ENCODE data around the gene NYNRIN. TPM values are rescaled to one million over a fixed set of nuclear protein-coding genes. Genes with fewer than 3 reads are reported as not detected.

NYNRIN gene
- total RNA-seq, 1 experiment from 2014 or later: 0.27 TPM

DNA sequence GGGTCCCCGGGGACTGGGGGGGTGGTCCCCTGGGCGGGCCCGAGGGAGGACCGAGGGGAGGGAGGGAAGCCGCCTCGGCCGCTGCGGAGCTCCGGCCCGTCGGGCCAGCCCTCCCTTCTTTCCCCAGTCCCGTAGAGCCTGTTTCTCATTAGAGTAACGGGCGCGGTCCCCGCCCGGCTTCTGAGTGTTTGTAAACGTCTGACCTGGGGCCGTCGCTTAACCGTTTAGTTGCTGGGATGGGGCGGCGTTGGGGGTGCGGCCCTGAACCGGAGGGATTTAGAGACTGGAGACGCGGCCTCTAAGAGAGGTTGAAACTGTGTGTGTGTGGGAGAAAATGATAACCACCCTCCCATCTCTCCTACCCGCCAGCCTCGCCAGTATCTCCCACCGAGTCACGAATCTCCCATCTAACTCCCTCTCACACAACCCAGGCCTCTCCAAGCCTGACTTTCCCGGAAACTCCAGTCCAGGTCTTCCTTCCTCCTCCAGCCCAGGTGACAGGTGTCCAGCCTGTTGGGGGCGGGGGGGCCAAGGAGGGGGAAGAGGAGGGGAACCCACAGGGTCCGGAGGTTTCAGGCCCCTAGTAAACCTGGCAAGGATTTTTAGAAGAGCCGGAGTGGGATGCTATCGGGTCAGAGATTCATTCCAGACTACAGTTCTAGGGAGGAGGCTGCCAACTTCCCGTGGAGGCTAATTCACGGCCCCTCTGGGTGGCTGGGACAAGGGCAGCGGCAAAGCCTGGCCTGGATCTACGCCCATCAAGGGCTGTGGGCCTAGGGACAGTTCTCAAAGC lies 31.9 kb upstream of the NYNRIN start (continued):
- TF ChIP-seq, protein P1, sequence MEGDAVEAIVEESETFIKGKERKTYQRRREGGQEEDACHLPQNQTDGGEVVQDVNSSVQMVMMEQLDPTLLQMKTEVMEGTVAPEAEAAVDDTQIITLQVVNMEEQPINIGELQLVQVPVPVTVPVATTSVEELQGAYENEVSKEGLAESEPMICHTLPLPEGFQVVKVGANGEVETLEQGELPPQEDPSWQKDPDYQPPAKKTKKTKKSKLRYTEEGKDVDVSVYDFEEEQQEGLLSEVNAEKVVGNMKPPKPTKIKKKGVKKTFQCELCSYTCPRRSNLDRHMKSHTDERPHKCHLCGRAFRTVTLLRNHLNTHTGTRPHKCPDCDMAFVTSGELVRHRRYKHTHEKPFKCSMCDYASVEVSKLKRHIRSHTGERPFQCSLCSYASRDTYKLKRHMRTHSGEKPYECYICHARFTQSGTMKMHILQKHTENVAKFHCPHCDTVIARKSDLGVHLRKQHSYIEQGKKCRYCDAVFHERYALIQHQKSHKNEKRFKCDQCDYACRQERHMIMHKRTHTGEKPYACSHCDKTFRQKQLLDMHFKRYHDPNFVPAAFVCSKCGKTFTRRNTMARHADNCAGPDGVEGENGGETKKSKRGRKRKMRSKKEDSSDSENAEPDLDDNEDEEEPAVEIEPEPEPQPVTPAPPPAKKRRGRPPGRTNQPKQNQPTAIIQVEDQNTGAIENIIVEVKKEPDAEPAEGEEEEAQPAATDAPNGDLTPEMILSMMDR (IDR thresholded peaks at IDR 0.05 in 2 of 3, conservative IDR thresholded peaks at IDR 0.05 in 1 of 3; ENCODE audit: borderline replicate concordance in 1 of 3, insufficient read depth in 1 of 3, low read depth in 2 of 3, low read length in 2 of 3): no peak
- TF ChIP-seq POLR2AphosphoS5 (IDR thresholded peaks at IDR 0.05; ENCODE audit: low read depth, low read length): peak; percentile 62

DNA sequence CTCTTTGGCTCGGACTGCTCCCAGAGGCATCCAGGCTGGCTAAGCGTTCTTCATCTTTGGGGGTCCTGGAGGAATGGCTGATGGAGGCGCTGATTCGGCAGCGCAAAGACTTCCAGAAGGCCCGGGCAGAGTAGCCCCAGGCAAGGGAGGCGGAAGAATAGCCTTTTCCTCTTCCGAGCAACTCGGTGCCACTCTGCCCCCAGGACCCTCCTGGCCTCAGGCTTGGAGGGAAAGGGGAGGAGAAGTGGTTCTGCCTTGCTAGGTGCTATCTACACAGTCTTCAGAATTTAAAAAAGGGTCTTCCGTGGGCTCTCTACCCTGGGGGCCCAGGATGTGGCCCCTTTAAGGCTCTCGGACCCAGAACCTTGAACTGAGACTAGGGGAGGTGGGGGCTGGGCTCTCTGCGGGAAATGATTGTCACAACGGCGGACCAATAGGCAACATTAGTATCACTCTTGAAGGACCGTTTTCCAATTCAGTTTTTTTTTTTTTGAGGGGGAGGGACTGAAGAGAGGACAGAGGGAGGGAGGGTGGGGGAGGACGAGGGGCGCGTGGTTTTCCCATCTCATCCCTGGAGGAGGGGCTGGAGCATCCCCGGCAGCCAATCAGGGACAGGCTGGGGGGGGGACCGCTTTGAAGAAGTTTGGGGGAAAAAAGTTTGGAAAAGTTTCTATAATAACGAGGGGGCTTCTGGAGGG lies 31.1 kb upstream of the NYNRIN start, which contains the start of gene NFATC4:
Gene NFATC4, plus strand, starts transcription at position 671 of the 698 bp plus-strand sequence. CDS start 157 bp downstream, outside the sequence.
- ChIA-PET RAD21 (ENCODE audit: low non-redundant PET in 1 of 2, low total read pairs in 2 of 2, uncharacterized antibody in 2 of 2, unreplicated experiment in 2 of 2) (no interaction called here), POLR2A (no interaction called here), CTCF (no interaction called here)
- ATAC-seq (peak; percentile 45), DNase-seq (ENCODE audit: low read depth, low spot score) (peak; percentile 81)
- intact Hi-C loops (cut with micrococcal nuclease): loop anchor here (1.0 kb wide), 2 partner anchors 25 to 34 kb away; no protein-coding TSS in a partner anchor
- H3K9ac ChIP-seq (ENCODE audit: low read length): peak within 1 kb of the TSS; percentile 69
- no peaks in the 10 kb centered on the region for H3K9me2 ChIP-seq (ENCODE audit: insufficient read depth)
- peak within 1 kb of the TSS; percentile 89 for H3K27ac ChIP-seq (ENCODE audit: low read depth, low read length)
- BruUV-seq (replicated peaks): TSS peak; percentile 87
- no peaks in the 10 kb centered on the region for H3K36me3 ChIP-seq (ENCODE audit: control insufficient read depth in 1 of 2, insufficient read depth in 2 of 2, low read length in 2 of 2)
- H3K79me2 ChIP-seq (ENCODE audit: insufficient read depth, low read length): no peaks in the 10 kb centered on the region
- no peaks in the 10 kb centered on the region for H4K20me1 ChIP-seq (ENCODE audit: insufficient read depth)
- no peaks in the 10 kb centered on the region for H3K9me3 ChIP-seq (ENCODE audit: control insufficient read depth in 1 of 2, insufficient read depth in 1 of 2, low read depth in 1 of 2, low read length in 2 of 2)
- H3K4me3 ChIP-seq (replicated peaks in 1 of 2; ENCODE audit: low read depth in 1 of 2, low read length in 2 of 2): peak within 1 kb of the TSS; percentile 55 to 64
- peak within 1 kb of the TSS; percentile 97 for H3K4me2 ChIP-seq (ENCODE audit: low read length)
- no peaks in the 10 kb centered on the region for H3K27me3 ChIP-seq (ENCODE audit: insufficient read depth, low read length)
- peak within 1 kb of the TSS; percentile 87 for H2AFZ ChIP-seq (ENCODE audit: low read depth, low read length, poor library complexity, severe bottlenecking)
- peaks cover 15 to 33% of the 10 kb centered on the region in 2 experiments for H3K4me1 ChIP-seq (ENCODE audit: control insufficient read depth in 1 of 2, insufficient read depth in 2 of 2, low read length in 2 of 2)
- TF ChIP-seq CEBPB (IDR thresholded peaks at IDR 0.05; ENCODE audit: low read depth): no peak
- TF ChIP-seq, protein P2, sequence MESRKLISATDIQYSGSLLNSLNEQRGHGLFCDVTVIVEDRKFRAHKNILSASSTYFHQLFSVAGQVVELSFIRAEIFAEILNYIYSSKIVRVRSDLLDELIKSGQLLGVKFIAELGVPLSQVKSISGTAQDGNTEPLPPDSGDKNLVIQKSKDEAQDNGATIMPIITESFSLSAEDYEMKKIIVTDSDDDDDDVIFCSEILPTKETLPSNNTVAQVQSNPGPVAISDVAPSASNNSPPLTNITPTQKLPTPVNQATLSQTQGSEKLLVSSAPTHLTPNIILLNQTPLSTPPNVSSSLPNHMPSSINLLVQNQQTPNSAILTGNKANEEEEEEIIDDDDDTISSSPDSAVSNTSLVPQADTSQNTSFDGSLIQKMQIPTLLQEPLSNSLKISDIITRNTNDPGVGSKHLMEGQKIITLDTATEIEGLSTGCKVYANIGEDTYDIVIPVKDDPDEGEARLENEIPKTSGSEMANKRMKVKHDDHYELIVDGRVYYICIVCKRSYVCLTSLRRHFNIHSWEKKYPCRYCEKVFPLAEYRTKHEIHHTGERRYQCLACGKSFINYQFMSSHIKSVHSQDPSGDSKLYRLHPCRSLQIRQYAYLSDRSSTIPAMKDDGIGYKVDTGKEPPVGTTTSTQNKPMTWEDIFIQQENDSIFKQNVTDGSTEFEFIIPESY (IDR thresholded peaks at IDR 0.05; ENCODE audit: extremely low read depth, insufficient replicate concordance, low read length): no peak
- no peak for TF ChIP-seq SRF (IDR thresholded peaks at IDR 0.05; ENCODE audit: low read depth)
- TF ChIP-seq EZH2 (IDR thresholded peaks at IDR 0.05): no peak
- TF ChIP-seq ZFX (IDR thresholded peaks at IDR 0.05): no peak; the same call in 1 of the 2 replicates
- no peak for TF ChIP-seq YY1 (IDR thresholded peaks at IDR 0.05; ENCODE audit: extremely low read depth, insufficient replicate concordance, low read depth, low read length)
- no peak for TF ChIP-seq FOSL1 (IDR thresholded peaks at IDR 0.05; ENCODE audit: low read depth)
- TF ChIP-seq ELF1 (IDR thresholded peaks at IDR 0.05; ENCODE audit: borderline replicate concordance, low read depth): no peak
- no peak for TF ChIP-seq POLR2AphosphoS5 (IDR thresholded peaks at IDR 0.05; ENCODE audit: low read depth, low read length)
- TF ChIP-seq, protein P3, sequence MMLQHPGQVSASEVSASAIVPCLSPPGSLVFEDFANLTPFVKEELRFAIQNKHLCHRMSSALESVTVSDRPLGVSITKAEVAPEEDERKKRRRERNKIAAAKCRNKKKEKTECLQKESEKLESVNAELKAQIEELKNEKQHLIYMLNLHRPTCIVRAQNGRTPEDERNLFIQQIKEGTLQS (IDR thresholded peaks at IDR 0.05): no peak
- no peak for TF ChIP-seq CBX3 (IDR thresholded peaks at IDR 0.05; ENCODE audit: low read depth)
- no peak for TF ChIP-seq JUND (IDR thresholded peaks at IDR 0.05)
- TF ChIP-seq SP1 (IDR thresholded peaks at IDR 0.05; ENCODE audit: low read depth): no peak
- TF ChIP-seq TCF7L2 (IDR thresholded peaks at IDR 0.05; ENCODE audit: borderline replicate concordance, extremely low read depth, insufficient read depth, insufficient read length): no peak

Data from HCT116 (cell line).